Suprapubic skin (tissue), 4 donors: Measurements from ENCODE around the gene ANKRD39. TPM values are rescaled to one million over a fixed set of nuclear protein-coding genes. Genes with fewer than 3 reads are reported as not detected.

Experiments used
- DNase-seq, 2 donors: peaks; one replicate each; pipeline ENCODE4 v3.0.0-alpha.2; 2019; ENCODE audit warnings: low spot score in 2 of 2
- H3K27ac ChIP-seq: fragments of 200-600 bp; sonication (generic); one replicate; pipeline ENCODE4 v1.5.1; 2019
- H3K27me3 ChIP-seq: fragments of 200-600 bp; sonication (generic); one replicate; pipeline ENCODE4 v1.5.1; 2019
- H3K36me3 ChIP-seq: fragments of 200-600 bp; sonication (generic); one replicate; pipeline ENCODE4 v1.5.1; 2019
- H3K4me1 ChIP-seq: fragments of 200-600 bp; sonication (generic); one replicate; pipeline ENCODE4 v1.5.1; 2019
- H3K4me3 ChIP-seq: fragments of 200-600 bp; sonication (generic); one replicate; pipeline ENCODE4 v1.5.1; 2019; ENCODE audit warnings: mild to moderate bottlenecking
- H3K9me3 ChIP-seq: fragments of 200-600 bp; sonication (generic); one replicate; pipeline ENCODE4 v1.5.1; 2019
- EP300 ChIP-seq: sonication (generic); formaldehyde crosslinking; IDR thresholded peaks from one replicate; pipeline ENCODE4 v1.6.1; 2017; ENCODE audit warnings: antibody characterized with exemption
- POLR2A ChIP-seq, 2 donors: fragments of 450-650 bp; IDR thresholded peaks; one replicate each; pipeline ENCODE4 v1.6.1; 2017; ENCODE audit warnings: antibody characterized with exemption in 2 of 2, mild to moderate bottlenecking in 2 of 2, moderate library complexity in 2 of 2
- POLR2AphosphoS5 ChIP-seq, 3 donors: sonication (generic); formaldehyde crosslinking; IDR thresholded peaks; one replicate each; pipeline ENCODE4 v1.6.1; 2017; ENCODE audit warnings: antibody characterized with exemption in 3 of 3
- WGBS: methylation state at CpG from one replicate; pipeline ENCODE4 v1.1.5; 2018; 5-methylcytosine and 5-hydroxymethylcytosine counted together
- total RNA-seq, 4 donors: library from RNA; depleted of rRNA; stranded (reverse); fragments of >200 nt; gene quantifications; one replicate each; pipeline ENCODE4 v1.1.0, GENCODE V29; 2016
- TF ChIP-seq, protein P1 (sequence below), 2 donors: fragments of 200-600 bp in 1 of 2; fragments of 450-650 bp in 1 of 2; sonication (generic) in 1 of 2; IDR thresholded peaks; one replicate each; pipeline ENCODE4 v1.5.1; 2016 to 2019; ENCODE audit warnings: antibody characterized with exemption in 2 of 2, mild to moderate bottlenecking in 1 of 2, moderate library complexity in 1 of 2

Gene ANKRD39
- total RNA-seq, 4 donors from 2014 or later: 16.1 to 22.1 (median 20.6) TPM

DNA sequence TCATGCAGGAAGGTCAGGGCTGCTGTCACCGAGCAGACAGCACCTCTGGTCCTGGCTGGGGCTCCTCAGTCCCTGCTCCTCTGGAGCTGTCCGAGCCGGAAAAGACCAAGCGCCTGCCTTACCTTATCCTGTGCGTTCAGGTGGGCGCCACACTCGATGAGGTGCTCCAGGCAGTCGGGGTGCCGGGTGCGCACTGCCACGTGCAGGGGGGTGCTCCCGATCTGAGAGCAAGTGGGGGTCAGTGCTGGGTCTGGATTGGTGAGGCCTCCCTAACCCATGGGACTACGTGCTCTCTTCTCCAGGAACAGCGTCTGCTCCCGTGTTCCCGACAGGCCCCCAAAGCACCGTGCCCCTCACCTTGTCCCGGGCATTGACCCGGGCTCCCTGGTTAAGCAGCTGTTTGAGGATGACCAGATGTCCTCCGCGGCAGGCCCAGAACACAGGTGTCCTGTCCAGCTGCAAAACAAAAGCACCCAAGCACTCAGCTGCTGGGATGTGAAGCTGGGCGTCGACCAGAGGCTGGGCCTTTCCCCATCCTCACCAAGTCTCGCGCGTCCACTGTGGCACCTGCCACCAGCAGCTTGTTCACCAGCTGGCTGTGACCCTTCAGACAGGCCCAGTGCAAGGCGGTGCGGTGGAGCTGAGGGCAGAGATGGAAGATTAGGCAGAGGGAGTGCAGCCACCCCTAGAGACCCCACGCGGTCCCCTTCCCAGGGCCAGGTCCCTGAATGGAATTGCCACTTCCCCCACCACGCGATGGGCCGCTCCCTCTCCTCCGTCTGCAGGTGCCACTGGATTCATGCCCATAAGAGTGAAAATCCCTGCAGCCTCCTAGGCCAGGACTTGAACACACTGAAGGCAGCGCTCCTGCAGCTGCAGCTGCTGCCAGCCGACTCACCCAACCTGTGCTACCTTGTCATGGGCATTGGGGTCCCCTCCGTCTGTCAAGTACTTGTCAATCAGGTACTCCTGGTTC is 17.7 kb downstream of the ANKRD39 start:
- Histone ChIP-seq H3K27ac (no peak overlapping the region), H3K4me3 (no peak overlapping the region), H3K36me3 (peaks cover 30% of the 10 kb centered on the region), H3K4me1 (peaks cover 10% of the 10 kb centered on the region), H3K9me3 (no peaks in the 10 kb centered on the region), H3K27me3 (no peaks in the 10 kb centered on the region)
- no peak for TF ChIP-seq EP300
- TF ChIP-seq, protein P1, sequence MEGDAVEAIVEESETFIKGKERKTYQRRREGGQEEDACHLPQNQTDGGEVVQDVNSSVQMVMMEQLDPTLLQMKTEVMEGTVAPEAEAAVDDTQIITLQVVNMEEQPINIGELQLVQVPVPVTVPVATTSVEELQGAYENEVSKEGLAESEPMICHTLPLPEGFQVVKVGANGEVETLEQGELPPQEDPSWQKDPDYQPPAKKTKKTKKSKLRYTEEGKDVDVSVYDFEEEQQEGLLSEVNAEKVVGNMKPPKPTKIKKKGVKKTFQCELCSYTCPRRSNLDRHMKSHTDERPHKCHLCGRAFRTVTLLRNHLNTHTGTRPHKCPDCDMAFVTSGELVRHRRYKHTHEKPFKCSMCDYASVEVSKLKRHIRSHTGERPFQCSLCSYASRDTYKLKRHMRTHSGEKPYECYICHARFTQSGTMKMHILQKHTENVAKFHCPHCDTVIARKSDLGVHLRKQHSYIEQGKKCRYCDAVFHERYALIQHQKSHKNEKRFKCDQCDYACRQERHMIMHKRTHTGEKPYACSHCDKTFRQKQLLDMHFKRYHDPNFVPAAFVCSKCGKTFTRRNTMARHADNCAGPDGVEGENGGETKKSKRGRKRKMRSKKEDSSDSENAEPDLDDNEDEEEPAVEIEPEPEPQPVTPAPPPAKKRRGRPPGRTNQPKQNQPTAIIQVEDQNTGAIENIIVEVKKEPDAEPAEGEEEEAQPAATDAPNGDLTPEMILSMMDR (IDR thresholded peaks at IDR 0.05): no peak
- TF ChIP-seq POLR2A (IDR thresholded peaks at IDR 0.05): no peak
- TF ChIP-seq POLR2AphosphoS5 (IDR thresholded peaks at IDR 0.05): no peak
- no peak for DNase-seq
- WGBS: 89% methylated on average over 15 of the region's 37 CpGs

DNA sequence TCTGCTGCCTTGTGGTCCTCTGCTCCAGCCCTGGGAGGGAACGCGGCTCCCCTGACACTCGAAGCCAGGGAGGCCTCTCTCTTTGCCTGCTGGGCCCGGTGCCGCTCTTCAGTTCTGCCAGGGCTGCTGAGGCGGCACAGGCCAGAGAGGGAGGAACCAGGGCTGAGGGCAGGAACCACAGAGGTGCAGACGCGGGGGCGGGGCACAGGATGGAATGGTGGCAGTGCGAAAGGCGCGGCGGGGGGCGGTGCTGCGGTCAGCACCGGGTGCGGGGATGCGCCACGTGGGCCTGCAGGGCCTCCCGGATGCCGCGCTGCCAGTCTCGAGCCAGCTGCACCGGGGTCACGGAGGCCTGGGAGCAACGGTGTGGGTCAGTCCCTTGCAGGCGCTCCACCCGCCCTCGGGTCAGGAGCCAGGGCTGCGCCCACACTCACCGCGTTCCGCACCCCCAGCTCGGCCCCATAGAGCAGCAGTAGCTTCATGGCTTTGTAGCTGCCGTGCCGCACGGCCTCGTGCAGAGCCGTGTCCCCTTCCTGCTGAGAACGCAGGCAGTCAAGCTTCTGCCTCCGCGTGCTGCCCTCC is 18.4 kb downstream of the ANKRD39 start:
- Histone ChIP-seq H3K36me3 (peaks cover 37% of the 10 kb centered on the region), H3K9me3 (no peaks in the 10 kb centered on the region), H3K4me1 (peaks cover 10% of the 10 kb centered on the region), H3K27me3 (no peaks in the 10 kb centered on the region), H3K27ac (no peak overlapping the region), H3K4me3 (no peak overlapping the region)
- WGBS: 25% methylated on average over 2 of the region's 42 CpGs
- no peak for TF ChIP-seq POLR2AphosphoS5 (IDR thresholded peaks at IDR 0.05)
- no peak for TF ChIP-seq EP300
- TF ChIP-seq, protein P1 (IDR thresholded peaks at IDR 0.05): no peak
- no peak for TF ChIP-seq POLR2A (IDR thresholded peaks at IDR 0.05)
- no peak for DNase-seq

DNA sequence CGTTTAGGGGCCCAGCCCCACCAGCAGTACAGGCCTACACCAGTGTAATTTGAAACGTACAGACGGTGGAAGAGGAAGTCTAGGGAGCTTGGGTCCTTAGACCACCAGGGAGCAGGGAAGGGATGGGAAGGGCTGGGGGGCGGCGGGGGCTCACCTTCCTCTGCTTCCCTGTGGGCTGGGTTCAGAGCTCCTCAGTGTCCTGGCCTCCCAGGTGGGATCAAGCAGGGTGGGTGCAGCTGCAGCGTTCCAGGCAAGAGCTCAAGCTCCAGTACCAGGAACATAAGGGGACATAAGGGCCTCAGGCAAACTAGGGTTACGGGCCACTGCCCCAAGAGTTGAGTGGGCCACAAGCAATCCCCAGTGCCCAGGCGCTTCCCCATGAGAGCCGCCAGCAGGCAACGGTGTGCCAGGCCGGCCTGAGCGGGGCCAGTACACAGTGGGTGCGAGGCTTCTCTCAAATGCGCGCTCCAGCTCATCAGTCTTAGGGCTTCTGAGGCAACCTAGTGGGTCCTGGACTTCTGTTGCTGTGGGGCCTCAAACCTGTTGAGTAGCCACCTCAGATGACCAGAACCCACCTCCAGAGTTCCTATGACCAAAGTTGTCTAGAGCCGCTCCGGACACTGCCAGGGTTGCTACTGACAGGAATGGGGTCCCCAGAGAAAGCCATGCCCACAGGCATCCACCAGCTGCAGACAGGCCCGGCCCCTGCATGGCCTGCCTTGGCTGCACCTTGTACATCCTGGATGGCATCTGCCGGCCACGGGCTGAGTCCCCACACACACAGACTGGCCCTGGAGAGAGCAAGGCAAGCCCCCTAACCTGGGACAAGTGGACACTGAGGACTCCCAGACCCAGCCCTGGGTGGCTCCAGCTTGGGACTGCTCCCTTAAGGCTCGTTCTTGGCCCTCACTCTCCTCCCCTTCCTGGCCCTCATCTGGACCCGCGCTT is 19.2 kb downstream of the ANKRD39 start:
- Histone ChIP-seq H3K36me3 (peaks cover 41% of the 10 kb centered on the region), H3K4me3 (no peak overlapping the region), H3K27ac (no peak overlapping the region), H3K27me3 (no peaks in the 10 kb centered on the region), H3K4me1 (peaks cover 10% of the 10 kb centered on the region), H3K9me3 (no peaks in the 10 kb centered on the region)
- DNase-seq: no peak
- 81% methylated on average over 11 of the region's 23 CpGs for WGBS
- TF ChIP-seq, protein P1 (IDR thresholded peaks at IDR 0.05): no peak
- TF ChIP-seq POLR2AphosphoS5 (IDR thresholded peaks at IDR 0.05): no peak
- no peak for TF ChIP-seq EP300
- TF ChIP-seq POLR2A (IDR thresholded peaks at IDR 0.05): no peak

DNA sequence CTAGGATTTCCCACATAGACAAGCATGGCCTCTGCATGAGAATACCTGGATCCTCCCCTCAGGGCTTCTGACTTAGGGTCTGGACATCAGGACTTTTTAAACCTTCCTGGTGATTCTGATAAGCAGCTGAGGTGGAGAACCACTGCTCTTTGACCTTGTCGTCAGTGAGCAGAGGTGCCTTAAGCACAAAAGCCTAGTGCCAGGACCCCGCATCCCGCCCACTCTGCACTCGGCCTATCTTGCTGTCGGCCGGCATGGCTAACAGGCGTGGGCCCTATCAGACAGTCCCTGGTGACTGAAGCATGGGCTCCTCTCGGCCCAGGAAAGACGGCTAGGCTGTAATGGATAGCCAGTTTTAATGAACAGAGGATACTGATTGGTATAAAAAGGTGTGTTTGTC is 20.2 kb downstream of the ANKRD39 start:
- no peaks in the 10 kb centered on the region for H3K27me3 ChIP-seq
- no peak for DNase-seq
- H3K9me3 ChIP-seq: no peaks in the 10 kb centered on the region
- WGBS: 92% methylated on average over 9 of the region's 9 CpGs
- H3K4me1 ChIP-seq: peaks cover 10% of the 10 kb centered on the region
- no peak overlapping the region for H3K4me3 ChIP-seq
- TF ChIP-seq, protein P1 (IDR thresholded peaks at IDR 0.05): no peak
- no peak for TF ChIP-seq POLR2A (IDR thresholded peaks at IDR 0.05)
- no peak for TF ChIP-seq EP300
- TF ChIP-seq POLR2AphosphoS5 (IDR thresholded peaks at IDR 0.05): no peak
- no peak overlapping the region for H3K27ac ChIP-seq
- peaks cover 51% of the 10 kb centered on the region for H3K36me3 ChIP-seq
